ENCODE data around the gene TAF11L10. TPM values are rescaled to one million over a fixed set of nuclear protein-coding genes. Genes with fewer than 3 reads are reported as not detected.
"Not testable (repeated sequence)": the region's sequence is repeated elsewhere in the genome, so short reads cannot be mapped to it uniquely, and the experiment has no call there.

The TAF11L10 gene
- total RNA-seq: not detected

- DNase-seq; POLR2A ChIA-PET; H3K4me3 Mint-ChIP-seq; H3K4me1 Mint-ChIP-seq; H3K9me3 Mint-ChIP-seq; H3K27ac Mint-ChIP-seq; H3K27me3 Mint-ChIP-seq; H3K36me3 Mint-ChIP-seq; ATAC-seq (ENCODE audit: low read depth): not testable (repeated sequence)
Measured at GRCh38 chr5:17597728-17598127, at the start of gene TAF11L10. Gene TAF11L10 (minus strand): TSS chr5:17597828.

GRCh38 chr5:17634160-17634559 is 36.5 kb upstream of the TAF11L10 start, which contains the start of gene TAF11L14:
Gene TAF11L14 (plus strand): TSS chr5:17634460.
- no peaks in the 10 kb centered on the region for H3K36me3 Mint-ChIP-seq

DNA sequence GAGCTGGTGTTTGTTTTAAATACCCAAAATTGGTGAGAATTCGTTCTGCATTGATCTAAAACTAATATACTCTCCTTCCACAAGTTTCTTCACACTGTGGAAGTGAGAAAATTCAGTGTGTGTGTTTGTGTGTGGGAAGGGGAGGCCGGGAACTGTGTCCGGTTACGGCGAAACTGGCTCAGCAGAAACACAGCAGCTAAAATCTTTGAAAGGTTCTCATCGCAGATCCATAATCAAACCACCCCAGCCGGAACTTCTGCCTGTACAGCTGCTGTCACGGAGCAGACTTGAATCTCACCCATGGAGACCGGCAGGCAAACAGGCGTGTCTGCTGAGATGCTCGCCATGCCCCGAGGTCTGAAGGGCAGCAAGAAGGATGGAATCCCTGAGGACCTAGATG is 34.2 kb upstream of the TAF11L10 start, which contains the start of gene TAF11L13:
Gene TAF11L13, plus strand, starts transcription at position 301 of the 400 bp plus-strand sequence.
- H3K27me3 Mint-ChIP-seq; H3K4me3 Mint-ChIP-seq; H3K27ac Mint-ChIP-seq; H3K36me3 Mint-ChIP-seq; H3K4me1 Mint-ChIP-seq; ATAC-seq (ENCODE audit: low read depth); POLR2A ChIA-PET; DNase-seq; H3K9me3 Mint-ChIP-seq: not testable (repeated sequence)

More at GRCh38 chr5:17634160-17634559, 36.5 kb upstream of the TAF11L10 start, which contains the start of gene TAF11L14:
- Mint-ChIP-seq H3K9me3 (peaks cover 3% of the 10 kb centered on the region), H3K27ac (no peak within 1 kb of the TSS), H3K4me3 (no peak within 1 kb of the TSS), H3K27me3 (no peaks in the 10 kb centered on the region), H3K4me1 (no peaks in the 10 kb centered on the region)
- POLR2A ChIA-PET: no interaction called here
- ATAC-seq (ENCODE audit: low read depth) (no peak), DNase-seq (no peak)

GRCh38 chr5:17625686-17626085 is 28.1 kb upstream of the TAF11L10 start:
- DNase-seq (no peak), ATAC-seq (ENCODE audit: low read depth) (no peak)
- no peaks in the 10 kb centered on the region for H3K36me3 Mint-ChIP-seq
- no peaks in the 10 kb centered on the region for H3K9me3 Mint-ChIP-seq
- no peaks in the 10 kb centered on the region for H3K4me1 Mint-ChIP-seq
- H3K27me3 Mint-ChIP-seq: no peaks in the 10 kb centered on the region
- POLR2A ChIA-PET: no interaction called here
- no peak overlapping the region for H3K27ac Mint-ChIP-seq
- H3K4me3 Mint-ChIP-seq: no peak overlapping the region

DNA sequence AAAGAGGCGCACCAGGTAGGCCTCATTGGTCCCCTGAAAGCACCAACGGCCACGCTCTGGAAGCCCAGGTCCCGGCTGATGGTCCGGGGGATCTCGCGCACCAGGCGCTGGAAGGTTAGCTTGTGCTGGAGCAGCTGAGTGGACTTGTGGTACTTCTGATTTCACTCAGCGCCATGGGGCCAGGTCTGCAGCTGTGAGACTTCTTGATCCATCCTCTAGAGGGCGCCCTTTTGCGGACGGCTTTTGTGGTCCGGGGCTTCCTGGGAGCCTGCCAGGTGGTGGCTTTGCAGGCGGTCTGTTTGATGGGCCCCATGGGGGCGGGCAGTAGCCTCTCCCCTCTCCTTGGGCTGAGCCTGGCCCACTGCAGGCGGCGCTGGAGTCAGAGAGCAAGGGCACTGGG is 23.0 kb upstream of the TAF11L10 start:
- POLR2A ChIA-PET: no interaction called here
- no peak for ATAC-seq (ENCODE audit: low read depth)

DNA sequence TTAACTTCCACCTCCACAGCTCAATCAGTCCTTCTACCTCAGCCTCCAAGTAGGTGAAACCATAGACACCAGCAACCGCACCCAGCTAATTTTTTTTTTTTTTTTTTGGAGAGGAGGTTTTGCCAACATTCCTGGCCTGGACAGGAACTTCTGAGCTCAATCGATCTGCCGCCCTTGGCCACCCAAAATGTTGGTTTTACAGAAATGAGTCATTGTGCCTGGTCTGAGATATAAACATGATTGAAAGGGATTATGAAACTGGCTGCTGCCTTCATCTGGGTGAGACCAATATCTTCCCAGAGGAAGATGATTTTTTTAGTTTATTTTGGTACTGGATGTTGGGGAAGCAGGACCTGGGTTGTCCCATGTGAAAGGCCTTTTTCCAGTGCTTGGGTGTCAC is 21.7 kb upstream of the TAF11L10 start:
- POLR2A ChIA-PET: no interaction called here
- DNase-seq (no peak), ATAC-seq (ENCODE audit: low read depth) (no peak)
- Mint-ChIP-seq H3K4me3 (no peak overlapping the region), H3K9me3 (peaks cover 2% of the 10 kb centered on the region), H3K4me1 (no peaks in the 10 kb centered on the region), H3K27me3 (no peaks in the 10 kb centered on the region), H3K36me3 (no peaks in the 10 kb centered on the region), H3K27ac (no peak overlapping the region)

More for the DNA sequence above, 23.0 kb upstream of the TAF11L10 start:
- no peaks in the 10 kb centered on the region for H3K4me1 Mint-ChIP-seq
- no peaks in the 10 kb centered on the region for H3K27me3 Mint-ChIP-seq
- DNase-seq: no peak
- no peak overlapping the region for H3K4me3 Mint-ChIP-seq
- no peak overlapping the region for H3K27ac Mint-ChIP-seq
- H3K36me3 Mint-ChIP-seq: no peaks in the 10 kb centered on the region
- H3K9me3 Mint-ChIP-seq: no peaks in the 10 kb centered on the region

- POLR2A ChIA-PET: no interaction called here
- Mint-ChIP-seq H3K4me1 (no peaks in the 10 kb centered on the region), H3K27me3 (no peaks in the 10 kb centered on the region), H3K27ac (no peak overlapping the region), H3K4me3 (no peak overlapping the region), H3K36me3 (no peaks in the 10 kb centered on the region), H3K9me3 (peaks cover 7% of the 10 kb centered on the region)
- no peak for ATAC-seq (ENCODE audit: low read depth)
- DNase-seq: no peak
Measured at GRCh38 chr5:17614872-17615605, 17.4 kb upstream of the TAF11L10 start.

DNA sequence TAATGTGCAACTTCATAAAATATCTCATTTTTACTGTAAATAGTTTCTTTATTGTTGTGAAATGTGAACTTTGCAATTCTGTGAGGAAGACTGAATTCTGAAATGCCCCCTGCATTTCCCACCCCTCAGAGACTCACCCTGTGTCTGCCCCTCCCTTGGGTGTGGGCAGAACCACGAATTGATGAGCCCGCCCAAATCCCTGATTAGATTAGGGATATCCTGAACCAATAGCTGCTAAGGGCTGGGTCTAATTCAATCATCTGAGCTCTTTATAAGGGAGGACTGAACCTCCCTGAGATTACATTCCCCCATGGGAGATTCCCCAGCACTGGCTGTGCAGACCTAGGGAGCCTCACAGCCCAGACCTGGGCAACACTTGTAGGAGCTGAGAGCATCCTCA is 12.5 kb upstream of the TAF11L10 start, which contains the start of gene TAF11L12:
Gene TAF11L12, plus strand, starts transcription at position 301 of the 400 bp plus-strand sequence.
- POLR2A ChIA-PET, DNase-seq, H3K27ac Mint-ChIP-seq: not testable (repeated sequence)

DNA sequence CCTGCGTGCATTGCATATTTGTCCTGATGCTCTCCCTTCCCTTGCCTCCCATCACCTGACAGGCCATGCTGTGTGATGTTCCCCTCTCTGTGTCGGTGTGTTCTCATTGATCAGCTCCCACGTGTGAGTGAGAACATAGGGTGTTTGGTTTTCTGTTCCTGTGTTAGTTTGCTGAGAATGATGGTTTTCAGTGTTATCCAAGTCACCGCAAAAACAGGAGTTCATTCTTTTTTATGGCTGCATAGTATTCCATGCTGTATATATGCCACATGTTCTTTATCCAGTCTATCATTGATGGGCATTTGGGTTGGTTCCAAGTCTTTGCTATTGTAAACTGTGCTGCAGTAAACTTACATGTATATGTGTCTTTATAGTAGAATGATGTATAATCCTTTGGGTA is 9.8 kb upstream of the TAF11L10 start:
- POLR2A ChIA-PET; H3K4me1 Mint-ChIP-seq; H3K27ac Mint-ChIP-seq; H3K36me3 Mint-ChIP-seq; DNase-seq; H3K4me3 Mint-ChIP-seq; H3K27me3 Mint-ChIP-seq; ATAC-seq (ENCODE audit: low read depth): not testable (repeated sequence)
- H3K9me3 Mint-ChIP-seq: peaks cover 10% of the 10 kb centered on the region

More for the DNA sequence above, 12.5 kb upstream of the TAF11L10 start, which contains the start of gene TAF11L12:
- H3K27me3 Mint-ChIP-seq; H3K4me1 Mint-ChIP-seq; ATAC-seq (ENCODE audit: low read depth); H3K36me3 Mint-ChIP-seq; H3K4me3 Mint-ChIP-seq: not testable (repeated sequence)
- H3K9me3 Mint-ChIP-seq: peaks cover 14% of the 10 kb centered on the region

DNA sequence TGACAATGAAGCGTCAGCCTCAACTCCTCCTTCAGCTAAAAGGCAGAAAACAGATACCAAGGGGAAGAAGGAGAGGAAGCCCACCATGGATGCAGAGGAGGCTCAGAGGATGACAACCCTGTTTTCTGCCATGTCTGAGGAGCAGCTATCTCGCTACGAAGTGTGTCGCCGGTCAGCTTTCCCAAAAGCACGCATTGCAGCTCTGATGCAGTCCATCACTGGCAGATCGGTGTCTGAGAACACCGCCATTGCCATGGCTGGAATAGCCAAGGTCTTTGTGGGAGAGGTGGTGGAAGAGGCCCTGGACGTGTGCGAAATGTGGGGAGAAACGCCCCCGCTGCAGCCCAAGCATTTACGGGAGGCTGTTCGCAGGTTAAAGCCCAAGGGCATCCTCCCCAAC is 7.3 kb upstream of the TAF11L10 start:
- POLR2A ChIA-PET: no interaction called here
- H3K9me3 Mint-ChIP-seq: peaks cover 11% of the 10 kb centered on the region
- H3K36me3 Mint-ChIP-seq: no peaks in the 10 kb centered on the region
- no peaks in the 10 kb centered on the region for H3K27me3 Mint-ChIP-seq
- DNase-seq (no peak), ATAC-seq (ENCODE audit: low read depth) (no peak)
- no peaks in the 10 kb centered on the region for H3K4me1 Mint-ChIP-seq
- no peak overlapping the region for H3K27ac Mint-ChIP-seq
- no peak overlapping the region for H3K4me3 Mint-ChIP-seq

DNA sequence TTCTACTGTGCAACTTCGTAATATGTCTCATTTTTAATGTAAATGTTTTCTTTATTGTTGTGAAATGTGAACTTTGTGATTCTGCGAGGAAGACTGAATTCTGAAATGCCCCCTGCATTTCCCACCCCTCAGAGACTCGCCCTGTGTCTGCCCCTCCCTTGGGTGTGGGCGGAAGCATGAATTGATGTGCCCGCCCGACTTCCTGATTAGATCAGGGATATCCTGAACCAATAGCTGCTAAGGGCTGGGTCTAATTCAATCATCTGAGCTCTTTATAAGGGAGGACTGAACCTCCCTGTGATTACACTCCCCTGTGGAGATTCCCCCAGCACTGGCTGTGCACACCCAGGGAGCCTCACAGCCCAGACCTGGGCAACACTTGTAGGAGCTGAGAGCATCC is 6.3 kb upstream of the TAF11L10 start, which contains the start of gene TAF11L11:
Gene TAF11L11, plus strand, starts transcription at position 304 of the 400 bp plus-strand sequence.
- H3K27me3 Mint-ChIP-seq; H3K27ac Mint-ChIP-seq; ATAC-seq (ENCODE audit: low read depth); H3K4me3 Mint-ChIP-seq; DNase-seq; H3K36me3 Mint-ChIP-seq; POLR2A ChIA-PET; H3K4me1 Mint-ChIP-seq: not testable (repeated sequence)
- peaks cover 12% of the 10 kb centered on the region for H3K9me3 Mint-ChIP-seq

GRCh38 chr5:17594255-17594654 is 3.4 kb downstream of the TAF11L10 start, which contains the start of gene TAF11L9:
Gene TAF11L9 (minus strand): TSS chr5:17594394.
- H3K4me1 Mint-ChIP-seq; H3K9me3 Mint-ChIP-seq; H3K27me3 Mint-ChIP-seq; ATAC-seq (ENCODE audit: low read depth); H3K36me3 Mint-ChIP-seq; DNase-seq; H3K27ac Mint-ChIP-seq; H3K4me3 Mint-ChIP-seq; POLR2A ChIA-PET: not testable (repeated sequence)

GRCh38 chr5:17590860-17591259 is 6.8 kb downstream of the TAF11L10 start, which contains the start of gene TAF11L8:
Gene TAF11L8 (minus strand): TSS chr5:17590960.
- H3K27ac Mint-ChIP-seq; H3K36me3 Mint-ChIP-seq; H3K9me3 Mint-ChIP-seq; H3K4me3 Mint-ChIP-seq; H3K4me1 Mint-ChIP-seq; ATAC-seq (ENCODE audit: low read depth); POLR2A ChIA-PET; H3K27me3 Mint-ChIP-seq; DNase-seq: not testable (repeated sequence)

DNA sequence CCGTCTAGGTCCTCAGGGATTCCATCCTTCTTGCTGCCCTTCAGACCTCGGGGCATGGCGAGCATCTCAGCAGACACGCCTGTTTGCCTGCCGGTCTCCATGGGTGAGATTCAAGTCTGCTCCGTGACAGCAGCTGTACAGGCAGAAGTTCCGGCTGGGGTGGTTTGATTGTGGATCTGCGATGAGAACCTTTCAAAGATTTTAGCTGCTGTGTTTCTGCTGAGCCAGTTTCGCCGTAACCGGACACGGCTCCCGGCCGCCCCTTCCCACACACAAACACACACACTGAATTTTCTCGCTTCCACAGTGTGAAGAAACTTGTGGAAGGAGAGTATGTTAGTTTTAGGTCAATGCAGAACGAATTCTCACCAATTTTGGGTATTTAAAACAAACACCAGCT is 12.0 kb downstream of the TAF11L10 start, which contains the start of gene TAF11L7:
Gene TAF11L7, minus strand, starts transcription at position 101 of the 400 bp plus-strand sequence.
- H3K4me3 Mint-ChIP-seq; H3K27me3 Mint-ChIP-seq; DNase-seq; ATAC-seq (ENCODE audit: low read depth); H3K27ac Mint-ChIP-seq; POLR2A ChIA-PET; H3K4me1 Mint-ChIP-seq; H3K36me3 Mint-ChIP-seq; H3K9me3 Mint-ChIP-seq: not testable (repeated sequence)

All from activated naive CD8-positive, alpha-beta T cell treated with anti-CD3 and anti-CD28 coated beads, Interleukin-2, amount 10 ng/mL, durations not matched to agents 7 days and 5 days (primary cell).